ENCODE data around the gene TDP1.

DNA sequence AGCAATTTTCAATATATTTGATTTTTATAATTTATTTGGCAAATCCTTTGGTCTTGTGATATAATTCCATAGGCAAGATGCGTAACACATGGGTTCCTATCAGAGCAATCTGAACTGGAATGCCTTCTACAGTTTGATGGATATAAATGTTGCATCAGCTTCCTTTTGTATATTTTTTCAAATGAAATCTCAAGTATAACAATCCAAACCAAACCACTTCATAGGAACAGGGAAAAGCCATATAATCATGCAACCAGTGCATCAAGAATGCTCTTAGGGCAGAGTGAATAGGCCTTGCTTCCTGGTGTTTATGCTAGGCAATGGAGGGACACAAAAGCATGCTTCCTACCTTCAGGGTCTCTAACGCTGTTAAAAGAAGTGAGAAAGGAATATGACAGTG is 35.7 kb upstream of the TDP1 start:
- no peak for TF ChIP-seq BACH2 (CRISPR knock-in tag; IDR thresholded peaks at IDR 0.05; ENCODE audit: borderline replicate concordance)
- no peak for TF ChIP-seq ZNF8 (CRISPR knock-in tag; IDR thresholded peaks at IDR 0.05)
- no peak for TF ChIP-seq ARNTL (CRISPR knock-in tag; IDR thresholded peaks at IDR 0.05; ENCODE audit: borderline replicate concordance, low read depth)
- no peak for TF ChIP-seq ZNF565 (CRISPR knock-in tag; conservative IDR thresholded peaks at IDR 0.05; ENCODE audit: low read depth)
- TF ChIP-seq SNAI2 (CRISPR knock-in tag; IDR thresholded peaks at IDR 0.05) = no peak
